ENCODE data around the gene SLC26A8. TPM values are rescaled to one million over a fixed set of nuclear protein-coding genes. Genes with fewer than 3 reads are reported as not detected.
"Not testable (repeated sequence)": the region's sequence is repeated elsewhere in the genome, so short reads cannot be mapped to it uniquely, and the experiment has no call there.

Gene SLC26A8
- total and polyA plus RNA-seq, 8 donors = 0.30 to 1.5 (median 0.53) TPM; not detected in 1

GRCh38 chr6:36034441-36034840, 10.0 kb upstream of the SLC26A8 start:
- H3K9me3 ChIP-seq = no peaks in the 10 kb centered on the region
- ATAC-seq (no peak), DNase-seq (peak in 2 of 4 donors; percentile 60 to 67)
- peaks cover 42 to 99% of the 10 kb centered on the region in 2 donors for H3K4me1 ChIP-seq
- H3K27me3 ChIP-seq = no peaks in the 10 kb centered on the region
- H3K27ac ChIP-seq = peak overlapping the region in 1 of 2 donors; percentile 96
- H3K4me3 ChIP-seq = peak overlapping the region in 1 of 2 donors; percentile 4
- intact Hi-C loops (cut with DNase I) = no loop called here
- no peaks in the 10 kb centered on the region for H3K36me3 ChIP-seq
- TF ChIP-seq CTCF (IDR thresholded peaks at IDR 0.05) = no peak

GRCh38 chr6:36033935-36034334, 9.5 kb upstream of the SLC26A8 start:
- DNase-seq (no peak), ATAC-seq (peak; percentile 54)
- intact Hi-C loops (cut with DNase I) = no loop called here
- H3K4me3 ChIP-seq = peak overlapping the region in 1 of 2 donors; percentile 4
- no peaks in the 10 kb centered on the region for H3K36me3 ChIP-seq
- H3K27me3 ChIP-seq = no peaks in the 10 kb centered on the region
- H3K4me1 ChIP-seq = peaks cover 39 to 97% of the 10 kb centered on the region in 2 donors
- no peak for TF ChIP-seq CTCF (IDR thresholded peaks at IDR 0.05)
- H3K27ac ChIP-seq = peak overlapping the region in 1 of 2 donors; percentile 96
- H3K9me3 ChIP-seq = no peaks in the 10 kb centered on the region

GRCh38 chr6:36033144-36033543, 8.7 kb upstream of the SLC26A8 start:
- H3K9me3 ChIP-seq; intact Hi-C loops (cut with DNase I); ATAC-seq; H3K36me3 ChIP-seq; DNase-seq; H3K27me3 ChIP-seq: not testable (repeated sequence)
- Histone ChIP-seq H3K27ac (peak overlapping the region in 1 of 2 donors; percentile 96), H3K4me3 (peak overlapping the region in 1 of 2 donors; percentile 0), H3K4me1 (peaks cover 33 to 89% of the 10 kb centered on the region in 2 donors)

GRCh38 chr6:36032261-36032660, 7.8 kb upstream of the SLC26A8 start:
- ATAC-seq (no peak), DNase-seq (no peak)
- peaks cover 31 to 81% of the 10 kb centered on the region in 2 donors for H3K4me1 ChIP-seq
- no peaks in the 10 kb centered on the region for H3K9me3 ChIP-seq
- H3K27ac ChIP-seq = peak overlapping the region in 1 of 2 donors; percentile 96
- H3K4me3 ChIP-seq = peak overlapping the region in 1 of 2 donors; percentile 0
- intact Hi-C loops (cut with DNase I) = no loop called here
- H3K27me3 ChIP-seq = no peaks in the 10 kb centered on the region
- TF ChIP-seq CTCF (IDR thresholded peaks at IDR 0.05) = no peak
- H3K36me3 ChIP-seq = no peaks in the 10 kb centered on the region

- no peaks in the 10 kb centered on the region for H3K9me3 ChIP-seq
- H3K27ac ChIP-seq = peak overlapping the region; percentile 95 to 96
- H3K4me1 ChIP-seq = peaks cover 21 to 69% of the 10 kb centered on the region in 2 donors
- DNase-seq (peak in 2 of 4 donors; percentile 67 to 81), ATAC-seq (no peak)
- intact Hi-C loops (cut with DNase I) = loop anchor here in 1 of 2 donors (5.0 kb wide), 1 partner anchor 68 kb away; no protein-coding TSS in a partner anchor
- H3K36me3 ChIP-seq = no peaks in the 10 kb centered on the region
- H3K27me3 ChIP-seq = peaks cover 0 to 4% of the 10 kb centered on the region in 2 donors
- H3K4me3 ChIP-seq = peak overlapping the region; percentile 89 to 97
- no peak for TF ChIP-seq CTCF (IDR thresholded peaks at IDR 0.05)
Measured at GRCh38 chr6:36029464-36029863, 5.0 kb upstream of the SLC26A8 start.
